Measurements from ENCODE around the gene CPED1. TPM values are rescaled to one million over a fixed set of nuclear protein-coding genes. Genes with fewer than 3 reads are reported as not detected.
A peak's percentile ranks its signal among the peaks of the same experiment; 100 is the strongest.

CPED1 gene
- total and polyA plus RNA-seq, 11 donors, result 3.6 to 51.2 (median 24.8) TPM

DNA sequence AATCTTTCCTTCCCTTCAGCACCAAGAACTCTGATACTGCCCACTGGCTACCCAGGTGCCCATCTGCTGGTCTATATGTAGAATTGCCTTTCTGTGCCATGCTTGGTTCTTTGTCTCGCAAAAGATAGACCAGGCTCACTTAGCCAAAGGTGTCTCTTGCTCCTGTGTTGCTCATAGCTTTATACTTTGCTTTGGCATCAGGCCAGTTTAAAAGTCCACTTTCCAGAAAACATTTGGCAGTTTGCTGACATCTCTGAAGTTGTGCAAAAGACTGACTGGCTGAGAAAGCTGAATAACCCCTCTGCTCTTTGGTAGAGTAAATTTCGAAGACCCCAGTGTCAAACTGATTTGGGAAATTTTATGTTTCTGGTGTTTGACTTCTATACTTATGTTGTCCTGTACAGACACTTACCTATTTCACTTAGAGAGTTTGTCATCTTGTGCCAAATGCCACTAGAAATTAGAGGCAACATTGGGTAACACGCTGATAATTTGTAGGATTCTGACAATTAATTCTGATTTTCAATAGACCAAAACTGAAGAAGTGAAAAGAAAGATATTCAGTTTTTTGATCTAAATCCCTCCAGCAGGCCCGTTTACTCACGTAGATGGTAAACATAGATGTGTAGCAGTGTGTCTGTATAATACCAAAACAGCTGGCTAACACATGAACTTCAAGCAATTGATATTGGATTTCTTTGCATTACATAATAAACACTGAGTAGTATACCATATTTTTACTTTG lies 91.1 kb downstream of the CPED1 start:
- WGBS, 4 donors, result 76 to 86% (median 84%) methylated on average over 5 of the region's 5 CpGs
- Histone ChIP-seq H3K27me3 (no peaks in the 10 kb centered on the region), H3K27ac (peak overlapping the region in 1 of 12 donors; percentile 6), H3K4me1 (peaks cover 0 to 37% (median 15%) of the 10 kb centered on the region in 12 donors), H3K9me3 (no peaks in the 10 kb centered on the region), H3K4me3 (no peak overlapping the region), H3K36me3 (no peaks in the 10 kb centered on the region)
- DNase-seq (no peak), ATAC-seq (no peak)
- TF ChIP-seq POLR2A (IDR thresholded peaks at IDR 0.05) (no peak), CTCF (IDR thresholded peaks at IDR 0.05) (peak in 2 of 12 donors; percentile 9 to 15)
- intact Hi-C loops (cut with DNase I), result loop anchor here in 6 of 10 donors (2.0 to 10.0 kb wide), 6 partner anchors 57 to 272 kb away; partner anchors contain the start of genes CPED1 (in 2 of the 6) and TSPAN12 (in 1 of the 6)

DNA sequence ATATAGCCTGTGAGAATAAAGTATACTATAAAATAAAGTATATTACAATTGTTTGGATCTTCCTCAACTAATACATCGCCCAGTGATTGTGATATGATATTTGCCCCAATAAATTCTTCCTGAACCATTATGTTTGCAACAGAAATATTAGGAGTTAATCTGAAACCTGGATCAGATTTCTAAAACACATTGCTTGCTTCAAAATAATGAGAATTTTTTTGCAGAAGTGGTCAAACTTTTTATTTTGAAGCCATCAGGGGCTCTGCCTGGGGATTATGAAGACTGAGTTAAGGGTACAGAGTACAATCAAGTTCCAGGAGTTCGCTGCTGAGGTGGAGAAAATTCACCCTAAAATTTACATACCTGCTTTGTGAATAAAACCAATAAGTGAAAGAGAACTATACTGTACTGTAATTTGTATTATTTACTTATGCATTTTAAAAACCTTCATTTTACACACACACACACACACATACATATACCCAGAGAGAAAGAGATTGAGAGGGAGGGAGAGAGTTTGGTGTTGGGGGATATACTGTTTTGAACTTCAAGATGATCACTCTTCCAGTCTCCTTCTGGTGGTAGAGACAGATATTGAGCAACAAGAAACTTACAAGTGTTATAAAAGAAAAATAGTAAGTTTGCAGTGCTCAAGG lies 91.9 kb downstream of the CPED1 start:
- no peak for TF ChIP-seq POLR2A (IDR thresholded peaks at IDR 0.05)
- TF ChIP-seq CTCF (IDR thresholded peaks at IDR 0.05), result no peak
- no peaks in the 10 kb centered on the region for H3K27me3 ChIP-seq
- intact Hi-C loops (cut with DNase I), result loop anchor here in 3 of 10 donors (2.0 to 5.0 kb wide), 3 partner anchors 92 to 273 kb away; partner anchors contain the start of gene CPED1 (in 2 of the 3)
- WGBS, 4 donors, result 97 to 99% (median 98%) methylated on average over 2 of the region's 2 CpGs
- H3K27ac ChIP-seq, result peak overlapping the region in 1 of 12 donors; percentile 45
- peaks cover 0 to 45% (median 22%) of the 10 kb centered on the region in 12 donors for H3K4me1 ChIP-seq
- no peaks in the 10 kb centered on the region for H3K9me3 ChIP-seq
- H3K36me3 ChIP-seq, result no peaks in the 10 kb centered on the region
- no peak for DNase-seq
- no peak for ATAC-seq
- no peak overlapping the region for H3K4me3 ChIP-seq

DNA sequence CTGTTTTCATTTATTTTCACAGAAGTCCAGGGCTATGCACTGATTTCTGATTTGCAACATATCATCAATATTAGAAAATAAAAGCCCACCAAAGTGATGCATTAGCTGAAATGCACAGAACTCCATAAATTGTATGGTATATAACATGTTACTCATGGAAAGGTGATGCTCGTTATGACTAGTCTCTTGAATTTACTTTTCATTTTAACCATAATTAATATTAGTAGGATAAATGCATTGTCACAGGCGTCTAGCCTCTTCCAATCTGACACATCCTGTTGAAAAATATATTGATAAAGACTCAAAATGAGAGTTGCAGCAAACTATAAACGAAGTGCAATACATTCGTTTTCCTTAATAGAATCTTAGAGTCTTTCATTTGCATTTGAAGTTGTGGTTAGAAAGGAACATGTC lies 92.4 kb downstream of the CPED1 start:
- Histone ChIP-seq H3K36me3 (no peaks in the 10 kb centered on the region), H3K27me3 (no peaks in the 10 kb centered on the region), H3K4me1 (peaks cover 0 to 48% (median 26%) of the 10 kb centered on the region in 12 donors), H3K27ac (peak overlapping the region in 2 of 12 donors; percentile 45 to 83), H3K4me3 (no peak overlapping the region), H3K9me3 (no peaks in the 10 kb centered on the region)
- WGBS, 4 donors, result 62 to 78% (median 70%) methylated on average over 4 of the region's 4 CpGs
- no peak for DNase-seq
- intact Hi-C loops (cut with DNase I), result loop anchor here in 7 of 10 donors (1.0 to 5.0 kb wide), 5 partner anchors 92 to 274 kb away; partner anchors contain the start of gene CPED1 (in 3 of the 7)
- TF ChIP-seq POLR2A (IDR thresholded peaks at IDR 0.05), result no peak
- no peak for TF ChIP-seq CTCF (IDR thresholded peaks at IDR 0.05)
- ATAC-seq, result no peak
